DND-41 (cell line): ENCODE results near the gene RALGPS1.

Experiments
- ATAC-seq: fragments of 200-7000 bp; cut with Tn5 transposase; 3 replicates; pipeline ENCODE4 v1.9.1; 2021; ENCODE audit warnings: low read depth; ENCODE audit not compliant: insufficient read depth
- DNase-seq: peaks from one replicate; pipeline ENCODE4 v3.0.0-alpha.2; 2020
- H2AFZ ChIP-seq: 2 replicates; pipeline ENCODE4 v1.6.0; 2012; ENCODE audit warnings: low read depth, low read length
- H3K27ac ChIP-seq: 2 replicates; pipeline ENCODE4 v1.5.1; 2012; ENCODE audit warnings: low read length, inconsistent platforms
- H3K27me3 ChIP-seq: fragments of 200-600 bp; sonication (generic); 2 replicates; pipeline ENCODE4 v1.6.0; 2012; ENCODE audit warnings: low read length, mild to moderate bottlenecking, inconsistent platforms; ENCODE audit not compliant: insufficient read depth, poor library complexity
- H3K36me3 ChIP-seq: 2 replicates; pipeline ENCODE4 v1.5.1; 2012; ENCODE audit warnings: low read length, inconsistent platforms; ENCODE audit not compliant: insufficient read depth
- H3K4me1 ChIP-seq: 2 replicates; pipeline ENCODE4 v1.5.1; 2012; ENCODE audit warnings: mild to moderate bottlenecking, low read length; ENCODE audit not compliant: insufficient read depth
- H3K4me2 ChIP-seq: 2 replicates; pipeline ENCODE4 v1.6.0; 2012; ENCODE audit warnings: mild to moderate bottlenecking, moderate library complexity, low read length, inconsistent platforms; ENCODE audit not compliant: insufficient read depth
- H3K4me3 ChIP-seq, 2 experiments: fragments of 200-600 bp in 1 of 2; shearing (Covaris generic) in 1 of 2; 2 replicates each; pipeline ENCODE4 v1.5.1; 2012 to 2016; ENCODE audit warnings: inconsistent platforms in 2 of 2, low read length in 2 of 2, mild to moderate bottlenecking in 2 of 2, low read depth in 1 of 2, moderate library complexity in 1 of 2
- H3K79me2 ChIP-seq: 2 replicates; pipeline ENCODE4 v1.6.0; 2012; ENCODE audit warnings: low read length, inconsistent platforms; ENCODE audit not compliant: insufficient read depth
- H3K9ac ChIP-seq: 2 replicates; pipeline ENCODE4 v1.6.0; 2012; ENCODE audit warnings: low read depth, mild to moderate bottlenecking, inconsistent platforms, low read length, moderate library complexity
- H3K9me3 ChIP-seq: 2 replicates; pipeline ENCODE4 v1.5.1; 2012; ENCODE audit warnings: low read length, moderate library complexity, mild to moderate bottlenecking, inconsistent platforms; ENCODE audit not compliant: insufficient read depth, severe bottlenecking
- H4K20me1 ChIP-seq: 2 replicates; pipeline ENCODE4 v1.6.0; 2012; ENCODE audit warnings: low read length; ENCODE audit not compliant: insufficient read depth
- CTCF ChIP-seq: IDR thresholded peaks from 2 replicates; pipeline ENCODE4 v1.5.1; 2012; ENCODE audit warnings: borderline replicate concordance, low read length, moderate library complexity, mild to moderate bottlenecking; ENCODE audit not compliant: poor library complexity, severe bottlenecking; ENCODE audit errors: extremely low read depth
- EZH2 ChIP-seq: IDR thresholded peaks from 3 replicates; pipeline ENCODE4 v1.6.1; 2012; ENCODE audit warnings: borderline replicate concordance, low read depth, mild to moderate bottlenecking, moderate library complexity, low read length, inconsistent platforms; ENCODE audit not compliant: severe bottlenecking

RALGPS1 gene

GRCh38 chr9:126877418-126877817 lies 37.2 kb upstream of the RALGPS1 start:
- H3K9ac ChIP-seq = no peak overlapping the region
- H4K20me1 ChIP-seq = peaks cover 14% of the 10 kb centered on the region
- no peaks in the 10 kb centered on the region for H3K4me1 ChIP-seq
- H3K36me3 ChIP-seq = peaks cover 22% of the 10 kb centered on the region
- no peak for DNase-seq
- H3K4me3 ChIP-seq = no peak overlapping the region
- H3K79me2 ChIP-seq = no peaks in the 10 kb centered on the region; the same call in none of the 2 replicates
- no peak overlapping the region for H3K4me2 ChIP-seq
- H3K27me3 ChIP-seq = no peaks in the 10 kb centered on the region
- no peak overlapping the region for H2AFZ ChIP-seq
- no peak overlapping the region for H3K27ac ChIP-seq
- TF ChIP-seq CTCF (no peak), EZH2 (no peak)
- ATAC-seq = no peak
- H3K9me3 ChIP-seq = no peaks in the 10 kb centered on the region

- TF ChIP-seq EZH2 = no peak
- TF ChIP-seq CTCF = no peak
- ATAC-seq (no peak), DNase-seq (no peak)
- Histone ChIP-seq H4K20me1 (peaks cover 20% of the 10 kb centered on the region), H2AFZ (no peak overlapping the region), H3K9me3 (no peaks in the 10 kb centered on the region), H3K27ac (no peak overlapping the region), H3K4me1 (no peaks in the 10 kb centered on the region), H3K9ac (no peak overlapping the region), H3K4me3 (no peak overlapping the region), H3K4me2 (no peak overlapping the region), H3K27me3 (no peaks in the 10 kb centered on the region), H3K36me3 (peaks cover 31% of the 10 kb centered on the region), H3K79me2 (no peaks in the 10 kb centered on the region; the same call in 1 of the 2 replicates)
These were observed 35.3 kb upstream of the RALGPS1 start for GRCh38 chr9:126879288-126879687.

GRCh38 chr9:126880226-126880946 lies 34.2 kb upstream of the RALGPS1 start:
- no peak for TF ChIP-seq CTCF
- no peak for TF ChIP-seq EZH2
- no peak overlapping the region for H3K4me2 ChIP-seq

More at GRCh38 chr9:126880226-126880946, 34.2 kb upstream of the RALGPS1 start:
- no peaks in the 10 kb centered on the region for H3K79me2 ChIP-seq
- H3K27me3 ChIP-seq = no peaks in the 10 kb centered on the region
- ATAC-seq = no peak
- no peaks in the 10 kb centered on the region for H3K4me1 ChIP-seq
- no peak overlapping the region for H3K9ac ChIP-seq
- no peak for DNase-seq
- H3K27ac ChIP-seq = no peak overlapping the region
- H3K4me3 ChIP-seq = no peak overlapping the region
- peaks cover 20% of the 10 kb centered on the region for H4K20me1 ChIP-seq
- H2AFZ ChIP-seq = no peak overlapping the region
- peaks cover 31% of the 10 kb centered on the region for H3K36me3 ChIP-seq
- H3K9me3 ChIP-seq = no peaks in the 10 kb centered on the region
